HG03039 (cell line): ENCODE results near the gene TMEM203.
"Not testable (repeated sequence)": the region's sequence is repeated elsewhere in the genome, so short reads cannot be mapped to it uniquely, and the experiment has no call there.

Source experiments
- ATAC-seq: cut with Tn5 transposase; IDR thresholded peaks from one replicate; pipeline ENCODE4 v1.9.1; 2021; ENCODE audit warnings: mild to moderate bottlenecking, moderate library complexity; ENCODE audit not compliant: unreplicated experiment

Gene TMEM203

GRCh38 chr9:137242269-137243203 is 37.1 kb upstream of the TMEM203 start:
- no peak for ATAC-seq

GRCh38 chr9:137241490-137242268 is 36.2 kb upstream of the TMEM203 start:
- ATAC-seq, result peak; percentile 11

GRCh38 chr9:137240841-137241489 is 35.5 kb upstream of the TMEM203 start, which contains the start of gene TUBB4B:
TSS of gene TUBB4B (plus strand) at chr9:137241287. CDS start at chr9:137241361, 74 bp downstream.
- peak; percentile 65 for ATAC-seq

GRCh38 chr9:137240318-137240840 is 34.9 kb upstream of the TMEM203 start:
- peak; percentile 14 for ATAC-seq

GRCh38 chr9:137239541-137240200 is 34.2 kb upstream of the TMEM203 start:
- ATAC-seq, result not testable (repeated sequence)

GRCh38 chr9:137237759-137238726 is 32.6 kb upstream of the TMEM203 start:
- ATAC-seq, result no peak

GRCh38 chr9:137236936-137237421 is 31.5 kb upstream of the TMEM203 start:
- no peak for ATAC-seq

- no peak for ATAC-seq
Observed at GRCh38 chr9:137236238-137236935, 30.9 kb upstream of the TMEM203 start.

- ATAC-seq, result no peak
Observed at GRCh38 chr9:137235424-137236237, 30.2 kb upstream of the TMEM203 start.

- ATAC-seq, result no peak
Observed at GRCh38 chr9:137234758-137235423, 29.4 kb upstream of the TMEM203 start.

GRCh38 chr9:137234055-137234697 is 28.7 kb upstream of the TMEM203 start:
- ATAC-seq, result no peak

- ATAC-seq, result no peak
Observed at GRCh38 chr9:137233143-137233980, 27.9 kb upstream of the TMEM203 start.

- no peak for ATAC-seq
Observed at GRCh38 chr9:137232510-137232909, 27.1 kb upstream of the TMEM203 start.

GRCh38 chr9:137232101-137232500 is 26.7 kb upstream of the TMEM203 start:
- ATAC-seq, result no peak

- no peak for ATAC-seq
Observed at GRCh38 chr9:137231372-137232039, 26.1 kb upstream of the TMEM203 start.
